WTC11 (cell line): ENCODE data around the gene PMFBP1. TPM values are rescaled to one million over a fixed set of nuclear protein-coding genes. Genes with fewer than 3 reads are reported as not detected.
A peak's percentile ranks its signal among the peaks of the same experiment; 100 is the strongest.

ENCODE experiments used
- ATAC-seq: fragments of 200-7000 bp; cut with Tn5 transposase; 2 replicates; pipeline ENCODE4 v1.10.0; 2021; ENCODE audit warnings: mild to moderate bottlenecking, moderate library complexity
- CTCF ChIA-PET: fragments of 300-600 bp; sonication (Branson Sonifier 250); formaldehyde crosslinking; loops from one replicate; lab custom pipeline; 2021; ENCODE audit warnings: antibody characterized with exemption; lab: Charles Lee
- POLR2A ChIA-PET: fragments of 350-600 bp; sonication (Branson Sonifier 250); formaldehyde crosslinking; loops from one replicate; lab custom pipeline; 2021; ENCODE audit warnings: antibody characterized with exemption; lab: Charles Lee
- DNase-seq: peaks from one replicate; pipeline ENCODE4 v3.0.0; 2021; ENCODE audit warnings: low spot score
- H3K27ac Mint-ChIP-seq: 2 replicates; pipeline ENCODE4 v1.8.0; 2021; ENCODE audit warnings: mixed read lengths
- H3K27me3 Mint-ChIP-seq: 2 replicates; pipeline ENCODE4 v1.8.0; 2021; ENCODE audit warnings: low read depth, mild to moderate bottlenecking, moderate library complexity, mixed read lengths
- H3K36me3 Mint-ChIP-seq: 2 replicates; pipeline ENCODE4 v1.8.0; 2021; ENCODE audit warnings: mixed read lengths
- H3K4me1 Mint-ChIP-seq: 2 replicates; pipeline ENCODE4 v1.8.0; 2022; ENCODE audit warnings: mixed read lengths
- H3K4me3 Mint-ChIP-seq: 2 replicates; pipeline ENCODE4 v1.8.0; 2021; ENCODE audit warnings: mild to moderate bottlenecking, moderate library complexity, mixed read lengths
- H3K9me3 Mint-ChIP-seq: 2 replicates; pipeline ENCODE4 v1.8.0; 2021; ENCODE audit warnings: mixed read lengths
- ATF1 ChIP-seq: sonication (generic); formaldehyde crosslinking; IDR thresholded peaks from 2 replicates; pipeline ENCODE4 v1.8.1; 2023; ENCODE audit warnings: mild to moderate bottlenecking, moderate library complexity, missing genetic modification reagents
- CDX4 ChIP-seq: fragments of 250-450 bp; sonication (Bioruptor Pico); IDR thresholded peaks from 2 replicates; pipeline ENCODE4 v1.9.0; 2021; ENCODE audit warnings: moderate library complexity, mild to moderate bottlenecking, inconsistent platforms, borderline replicate concordance
- CREM ChIP-seq: sonication (generic); formaldehyde crosslinking; IDR thresholded peaks from 2 replicates; pipeline ENCODE4 v1.8.1; 2022; ENCODE audit warnings: mild to moderate bottlenecking, missing genetic modification reagents, moderate library complexity
- ESRRA ChIP-seq: sonication (generic); formaldehyde crosslinking; IDR thresholded peaks from 2 replicates; pipeline ENCODE4 v1.8.1; 2022; ENCODE audit warnings: mild to moderate bottlenecking, missing genetic modification reagents, borderline replicate concordance
- FOXK1 ChIP-seq: sonication (generic); formaldehyde crosslinking; IDR thresholded peaks from 2 replicates; pipeline ENCODE4 v1.8.0; 2022; ENCODE audit warnings: mild to moderate bottlenecking, moderate library complexity, missing genetic modification reagents
- GABPB1 ChIP-seq: sonication (generic); formaldehyde crosslinking; IDR thresholded peaks from 2 replicates; pipeline ENCODE4 v1.8.1; 2023; ENCODE audit warnings: mild to moderate bottlenecking, missing genetic modification reagents
- IRF2 ChIP-seq: sonication (generic); formaldehyde crosslinking; IDR thresholded peaks from 2 replicates; pipeline ENCODE4 v1.8.0; 2022; ENCODE audit warnings: low read depth, missing genetic modification reagents, borderline replicate concordance
- MYBL2 ChIP-seq: sonication (generic); formaldehyde crosslinking; IDR thresholded peaks from 2 replicates; pipeline ENCODE4 v1.8.1; 2023; ENCODE audit warnings: mild to moderate bottlenecking, moderate library complexity, missing genetic modification reagents
- NFYB ChIP-seq: sonication (generic); formaldehyde crosslinking; conservative IDR thresholded peaks from 2 replicates; pipeline ENCODE4 v1.8.0; 2022; ENCODE audit warnings: low read depth, missing genetic modification reagents
- NR2C2 ChIP-seq: sonication (generic); formaldehyde crosslinking; IDR thresholded peaks from 2 replicates; pipeline ENCODE4 v1.8.0; 2022; ENCODE audit warnings: mild to moderate bottlenecking, missing genetic modification reagents
- NR3C1 ChIP-seq: sonication (generic); formaldehyde crosslinking; conservative IDR thresholded peaks from 2 replicates; pipeline ENCODE4 v1.8.1; 2023; ENCODE audit warnings: low read depth, mild to moderate bottlenecking, missing genetic modification reagents
- PREB ChIP-seq: sonication (generic); formaldehyde crosslinking; IDR thresholded peaks from 2 replicates; pipeline ENCODE4 v1.8.1; 2022; ENCODE audit warnings: mild to moderate bottlenecking, missing genetic modification reagents, moderate library complexity, borderline replicate concordance
- SMAD3 ChIP-seq: sonication (generic); formaldehyde crosslinking; IDR thresholded peaks from 2 replicates; pipeline ENCODE4 v1.8.0; 2022; ENCODE audit warnings: missing genetic modification reagents, mild to moderate bottlenecking, borderline replicate concordance
- SP1 ChIP-seq: sonication (generic); formaldehyde crosslinking; conservative IDR thresholded peaks from 2 replicates; pipeline ENCODE4 v1.8.1; 2022; ENCODE audit warnings: missing genetic modification reagents
- ZBTB43 ChIP-seq: sonication (generic); formaldehyde crosslinking; IDR thresholded peaks from 2 replicates; pipeline ENCODE4 v1.8.1; 2023; ENCODE audit warnings: mild to moderate bottlenecking, missing genetic modification reagents
- ZNF263 ChIP-seq: sonication (generic); formaldehyde crosslinking; IDR thresholded peaks from 2 replicates; pipeline ENCODE4 v1.8.1; 2022; ENCODE audit warnings: low read depth, mild to moderate bottlenecking, moderate library complexity, missing genetic modification reagents
- ZNF423 ChIP-seq: fragments of 250-450 bp; sonication (Bioruptor Pico); IDR thresholded peaks from 2 replicates; pipeline ENCODE4 v2.1.2; 2022; ENCODE audit warnings: mild to moderate bottlenecking, moderate library complexity
- ZNF671 ChIP-seq: fragments of 250-450 bp; sonication (Bioruptor Pico); IDR thresholded peaks from 2 replicates; pipeline ENCODE4 v1.8.0; 2021; ENCODE audit warnings: mild to moderate bottlenecking
- total RNA-seq: library from RNA; stranded (reverse); gene quantifications from 3 replicates; pipeline ENCODE4 v1.2.3, GENCODE V29; 2021
- TF ChIP-seq, protein P1 (sequence below): sonication (generic); formaldehyde crosslinking; IDR thresholded peaks from 2 replicates; pipeline ENCODE4 v1.8.0; 2023; ENCODE audit warnings: missing genetic modification reagents
- TF ChIP-seq, protein P2 (sequence below): sonication (generic); formaldehyde crosslinking; IDR thresholded peaks from 2 replicates; pipeline ENCODE4 v1.8.1; 2022; ENCODE audit warnings: missing genetic modification reagents, borderline replicate concordance

Gene PMFBP1
- total RNA-seq, 1 experiment from 2014 or later: 1.9 TPM

- Mint-ChIP-seq H3K36me3 (peaks cover 68% of the 10 kb centered on the region), H3K4me1 (peaks cover 5% of the 10 kb centered on the region), H3K9me3 (no peaks in the 10 kb centered on the region), H3K4me3 (no peak overlapping the region), H3K27me3 (no peaks in the 10 kb centered on the region)
- DNase-seq: no peak
- peak; percentile 69 for ATAC-seq
- ChIA-PET CTCF (interaction anchor here (0.5 to 1.2 kb wide), 2 partner anchors 32 to 190 kb away, joined by 3 to 4 read pairs; no protein-coding TSS in a partner anchor), POLR2A (no interaction called here)
- TF ChIP-seq SMAD3 (no peak), MYBL2 (no peak), FOXK1 (CRISPR knock-in tag) (no peak), CDX4 (CRISPR knock-in tag) (no peak), PREB (CRISPR knock-in tag) (no peak), NR3C1 (CRISPR knock-in tag) (no peak), ZNF263 (CRISPR knock-in tag) (no peak), IRF2 (CRISPR knock-in tag) (no peak), ESRRA (CRISPR knock-in tag) (no peak), ZBTB43 (CRISPR knock-in tag) (no peak)
- TF ChIP-seq, protein P1, sequence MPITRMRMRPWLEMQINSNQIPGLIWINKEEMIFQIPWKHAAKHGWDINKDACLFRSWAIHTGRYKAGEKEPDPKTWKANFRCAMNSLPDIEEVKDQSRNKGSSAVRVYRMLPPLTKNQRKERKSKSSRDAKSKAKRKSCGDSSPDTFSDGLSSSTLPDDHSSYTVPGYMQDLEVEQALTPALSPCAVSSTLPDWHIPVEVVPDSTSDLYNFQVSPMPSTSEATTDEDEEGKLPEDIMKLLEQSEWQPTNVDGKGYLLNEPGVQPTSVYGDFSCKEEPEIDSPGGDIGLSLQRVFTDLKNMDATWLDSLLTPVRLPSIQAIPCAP (CRISPR knock-in tag): no peak
- TF ChIP-seq, protein P2, sequence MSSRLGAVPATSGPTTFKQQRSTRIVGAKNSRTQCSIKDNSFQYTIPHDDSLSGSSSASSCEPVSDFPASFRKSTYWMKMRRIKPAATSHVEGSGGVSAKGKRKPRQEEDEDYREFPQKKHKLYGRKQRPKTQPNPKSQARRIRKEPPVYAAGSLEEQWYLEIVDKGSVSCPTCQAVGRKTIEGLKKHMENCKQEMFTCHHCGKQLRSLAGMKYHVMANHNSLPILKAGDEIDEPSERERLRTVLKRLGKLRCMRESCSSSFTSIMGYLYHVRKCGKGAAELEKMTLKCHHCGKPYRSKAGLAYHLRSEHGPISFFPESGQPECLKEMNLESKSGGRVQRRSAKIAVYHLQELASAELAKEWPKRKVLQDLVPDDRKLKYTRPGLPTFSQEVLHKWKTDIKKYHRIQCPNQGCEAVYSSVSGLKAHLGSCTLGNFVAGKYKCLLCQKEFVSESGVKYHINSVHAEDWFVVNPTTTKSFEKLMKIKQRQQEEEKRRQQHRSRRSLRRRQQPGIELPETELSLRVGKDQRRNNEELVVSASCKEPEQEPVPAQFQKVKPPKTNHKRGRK: no peak
- TF ChIP-seq, all 79 proteins: peak for 0
- H3K27ac Mint-ChIP-seq: peak overlapping the region; percentile 57; the same call in 1 of the 2 replicates
Measured at GRCh38 chr16:72098936-72099335, 73.0 kb downstream of the PMFBP1 start.

DNA sequence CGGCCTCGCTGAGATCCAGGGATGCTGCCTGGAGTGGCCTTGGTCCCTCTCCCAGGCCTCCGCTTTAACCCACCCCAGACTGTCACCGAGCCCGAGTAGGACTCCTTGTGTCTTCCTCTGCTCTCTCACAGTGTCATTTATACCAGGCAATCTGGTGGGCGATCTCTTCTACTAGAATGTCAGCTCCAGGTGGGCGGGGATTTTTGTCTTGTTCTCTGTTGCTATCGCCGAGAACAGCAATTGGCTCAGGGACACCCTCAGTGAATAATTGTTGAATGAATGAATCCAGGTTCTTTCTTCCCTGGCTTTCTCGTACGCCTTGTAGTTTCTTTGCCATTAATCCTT, 77.7 kb downstream of the PMFBP1 start:
- no peaks in the 10 kb centered on the region for H3K9me3 Mint-ChIP-seq
- CTCF ChIA-PET: interaction anchor here (1.4 to 2.6 kb wide), 4 partner anchors 21 to 56 kb away, joined by 5 to 16 read pairs (median 8); no protein-coding TSS in a partner anchor
- H3K4me1 Mint-ChIP-seq: peaks cover 11% of the 10 kb centered on the region
- no peaks in the 10 kb centered on the region for H3K27me3 Mint-ChIP-seq
- POLR2A ChIA-PET: interaction anchor here (0.9 to 1.3 kb wide), 3 partner anchors 16 to 28 kb away, joined by 4 to 6 read pairs (median 4); no protein-coding TSS in a partner anchor
- no peak for ATAC-seq
- peak overlapping the region; percentile 88 for H3K27ac Mint-ChIP-seq
- TF ChIP-seq ZNF671 (CRISPR knock-in tag): no peak
- TF ChIP-seq, all 79 proteins: peak for 0
- Mint-ChIP-seq H3K36me3 (peaks cover 30% of the 10 kb centered on the region), H3K4me3 (peak overlapping the region; percentile 99)
- no peak for DNase-seq

DNA sequence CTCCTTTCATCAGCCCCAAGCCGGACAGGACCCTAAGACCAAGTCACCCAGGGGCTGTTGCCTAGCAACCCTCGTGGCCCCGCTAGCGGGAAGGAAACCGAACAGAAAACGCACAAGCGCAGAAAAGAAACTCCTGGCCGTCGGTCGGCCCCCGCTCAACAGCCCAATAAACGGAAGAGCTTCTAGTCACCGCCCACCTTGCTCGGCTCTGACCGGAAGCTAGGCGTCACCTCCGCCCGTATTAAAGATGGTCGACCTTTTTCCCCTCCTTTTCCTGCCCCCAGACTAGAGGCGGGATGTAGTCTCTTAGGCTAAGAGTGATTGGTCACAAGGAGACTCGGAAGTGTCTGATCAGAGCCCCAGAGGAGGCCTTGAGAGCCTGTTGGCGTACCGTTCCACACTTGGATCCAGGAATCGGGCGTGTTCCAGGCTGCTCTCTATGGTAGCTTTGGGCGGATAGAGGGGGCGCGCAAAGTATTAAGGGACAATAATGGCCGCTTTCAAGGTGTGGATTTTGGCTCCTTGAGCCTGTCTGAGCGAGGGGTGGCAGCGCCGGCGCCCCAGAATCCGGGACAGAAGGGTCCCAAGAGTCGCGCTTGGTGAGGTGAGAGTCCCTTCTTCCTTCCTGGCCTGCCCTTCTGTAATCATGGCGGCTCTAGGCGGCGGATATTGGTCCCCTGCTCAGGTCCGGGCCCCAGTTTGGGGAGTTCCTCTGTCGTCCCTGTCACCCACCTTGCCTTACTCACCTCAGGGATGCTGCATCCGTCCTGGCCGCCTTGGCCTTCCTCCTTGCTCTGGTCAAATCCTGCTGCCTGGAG, 78.3 kb downstream of the PMFBP1 start, which contains the start of the genes DHX38 and TXNL4B:
DHX38 (plus strand) TSS at position 400 of the 818 bp plus-strand sequence. CDS start 2,311 bp downstream, outside the sequence.
TXNL4B (minus strand) TSS at position 173 of the 818 bp plus-strand sequence. CDS start 2,871 bp downstream, outside the sequence.
- CTCF ChIA-PET: interaction anchor here (0.5 to 2.6 kb wide), 10 partner anchors 15 to 815 kb away, joined by 3 to 16 read pairs (median 7); no protein-coding TSS in a partner anchor
- Mint-ChIP-seq H3K27ac (peak within 1 kb of the TSS; percentile 96), H3K9me3 (no peaks in the 10 kb centered on the region), H3K4me3 (peak within 1 kb of the TSS; percentile 99), H3K27me3 (no peaks in the 10 kb centered on the region), H3K4me1 (peaks cover 11% of the 10 kb centered on the region), H3K36me3 (peaks cover 31% of the 10 kb centered on the region)
- POLR2A ChIA-PET: interaction anchor here (0.6 to 1.3 kb wide), 5 partner anchors 16 to 200 kb away, joined by 3 to 6 read pairs (median 4); no protein-coding TSS in a partner anchor
- peak; percentile 93 for DNase-seq
- peak; percentile 98 for ATAC-seq
- TF ChIP-seq GABPB1 (CRISPR knock-in tag): 0 out of 2 replicates have a peak, but pooled peaks have one; percentile 15
- peak; percentile 86 for TF ChIP-seq SP1 (CRISPR knock-in tag)
- 0 out of 2 replicates have a peak, but pooled peaks have one; percentile 56 for TF ChIP-seq ATF1 (CRISPR knock-in tag)
- TF ChIP-seq NR2C2 (CRISPR knock-in tag): no peak
- TF ChIP-seq NFYB: peak; percentile 70
- TF ChIP-seq ZNF423: no peak
- TF ChIP-seq FOXK1 (CRISPR knock-in tag): peak; percentile 76; the same call in 1 of the 2 replicates
- peak; percentile 79; the same call in 1 of the 2 replicates for TF ChIP-seq CREM (CRISPR knock-in tag)
